Gastrocnemius medialis (tissue), 4 donors: ENCODE results near the gene SLC18A3. TPM values are rescaled to one million over a fixed set of nuclear protein-coding genes. Genes with fewer than 3 reads are reported as not detected.

Source experiments
- ATAC-seq, 2 donors: fragments of 150-250 bp; one replicate each; pipeline ENCODE4 v1.9.1; 2016
- DNase-seq, 2 donors: peaks; one replicate each; pipeline ENCODE4 v3.0.0-alpha.2; 2019
- H3K27ac ChIP-seq, 4 donors: fragments of 200-600 bp; sonication (generic); 1 replicate in 1 of 4; 2 replicates in 3 of 4; pipeline ENCODE4 v1.5.1; 2016 to 2018; ENCODE audit warnings: mild to moderate bottlenecking in 2 of 4, moderate library complexity in 1 of 4
- H3K27me3 ChIP-seq, 3 donors: fragments of 200-600 bp; sonication (generic) in 2 of 3; 1 replicate in 1 of 3; 2 replicates in 2 of 3; pipeline versions ENCODE4 v1.5.1 to v1.6.0; 2016 to 2019; ENCODE audit warnings: mild to moderate bottlenecking in 1 of 3, moderate library complexity in 1 of 3
- H3K36me3 ChIP-seq, 2 donors: fragments of 200-600 bp; sonication (generic) in 1 of 2; one replicate each; pipeline ENCODE4 v1.5.1; 2017 to 2018
- H3K4me1 ChIP-seq, 2 donors: fragments of 200-600 bp; sonication (generic) in 1 of 2; one replicate each; pipeline ENCODE4 v1.5.1; 2016 to 2017; ENCODE audit warnings: mild to moderate bottlenecking in 2 of 2
- H3K4me3 ChIP-seq, 4 donors: fragments of 200-600 bp; sonication (generic) in 3 of 4; 1 replicate in 1 of 4; 2 replicates in 3 of 4; pipeline ENCODE4 v1.5.1; 2016 to 2019; ENCODE audit warnings: mild to moderate bottlenecking in 2 of 4
- H3K9me3 ChIP-seq, 3 donors: fragments of 200-600 bp; sonication (generic) in 2 of 3; 1 replicate in 1 of 3; 2 replicates in 2 of 3; pipeline ENCODE4 v1.5.1; 2016 to 2019
- CTCF ChIP-seq, 5 experiments: fragments of 450-650 bp in 3 of 5; fragments of 200-600 bp in 2 of 5; sonication (generic) in 2 of 5; IDR thresholded peaks in 4 of 5; conservative IDR thresholded peaks in 1 of 5; 1 replicate in 4 of 5; 2 replicates in 1 of 5; pipeline ENCODE4 v1.5.1; 2016 to 2019; ENCODE audit warnings: antibody characterized with exemption in 5 of 5, mild to moderate bottlenecking in 3 of 5, moderate library complexity in 3 of 5
- POLR2A ChIP-seq, 2 donors: fragments of 450-650 bp; IDR thresholded peaks; one replicate each; pipeline ENCODE4 v1.6.1; 2017; ENCODE audit warnings: antibody characterized with exemption in 2 of 2, mild to moderate bottlenecking in 2 of 2, moderate library complexity in 2 of 2
- in situ Hi-C, 4 donors: fragments of 200-750 bp; cut with MboI; loops; one replicate each; pipeline versions ENCODE4 v1.15.0 to v1.8.0; 2017; ENCODE audit warnings: low sequenced_read_pairs in 4 of 4
- intact Hi-C: fragments of 100-400 bp; cut with DNase I; formaldehyde crosslinking; loops from one replicate; pipeline ENCODE4 v1.15.1; 2023; ENCODE audit warnings: low total_unique reads
- total RNA-seq, 4 donors: library from RNA; depleted of rRNA; stranded (reverse); fragments of >200 nt; gene quantifications; one replicate each; pipeline versions ENCODE4 v1.1.0 to v1.2.3, GENCODE V29; 2016

The SLC18A3 gene
- total RNA-seq, 4 donors from 2014 or later = not detected

- no peak overlapping the region for H3K27ac ChIP-seq
- intact Hi-C loops = no loop called here
- H3K27me3 ChIP-seq = no peaks in the 10 kb centered on the region
- H3K36me3 ChIP-seq = no peaks in the 10 kb centered on the region
- H3K4me1 ChIP-seq = no peaks in the 10 kb centered on the region
- ATAC-seq (no peak), DNase-seq (no peak)
- H3K9me3 ChIP-seq = no peaks in the 10 kb centered on the region
- in situ Hi-C loops = no loop called here
- no peak for TF ChIP-seq POLR2A (IDR thresholded peaks at IDR 0.05)
- no peak for TF ChIP-seq CTCF (IDR thresholded peaks at IDR 0.05 in 4 of 5, conservative IDR thresholded peaks at IDR 0.05 in 1 of 5)
- no peak overlapping the region for H3K4me3 ChIP-seq
These were observed 46.9 kb downstream of the SLC18A3 start for GRCh38 chr10:49656845-49657493.

- no peak for TF ChIP-seq CTCF (IDR thresholded peaks at IDR 0.05 in 4 of 5, conservative IDR thresholded peaks at IDR 0.05 in 1 of 5)
- no peak for TF ChIP-seq POLR2A (IDR thresholded peaks at IDR 0.05)
- Histone ChIP-seq H3K4me3 (no peak overlapping the region), H3K36me3 (no peaks in the 10 kb centered on the region), H3K9me3 (no peaks in the 10 kb centered on the region), H3K4me1 (no peaks in the 10 kb centered on the region), H3K27ac (no peak overlapping the region), H3K27me3 (no peaks in the 10 kb centered on the region)
- DNase-seq = no peak
- in situ Hi-C loops (no loop called here), intact Hi-C loops (no loop called here)
- no peak for ATAC-seq
These were observed 47.5 kb downstream of the SLC18A3 start for GRCh38 chr10:49657606-49658005.

GRCh38 chr10:49661140-49661856 lies 51.2 kb downstream of the SLC18A3 start:
- Histone ChIP-seq H3K4me1 (no peaks in the 10 kb centered on the region), H3K27ac (no peak overlapping the region), H3K36me3 (no peaks in the 10 kb centered on the region), H3K27me3 (no peaks in the 10 kb centered on the region), H3K4me3 (no peak overlapping the region), H3K9me3 (no peaks in the 10 kb centered on the region)
- DNase-seq (no peak), ATAC-seq (no peak)
- TF ChIP-seq POLR2A (IDR thresholded peaks at IDR 0.05) (no peak), CTCF (IDR thresholded peaks at IDR 0.05 in 4 of 5, conservative IDR thresholded peaks at IDR 0.05 in 1 of 5) (no peak)
- intact Hi-C loops (no loop called here), in situ Hi-C loops (no loop called here)

Other genes starting within 250 kb of the SLC18A3 start
- not detected for gene DRGX, start 214.2 kb upstream of the SLC18A3 start, total RNA-seq
- gene ERCC6, start 71.2 kb upstream of the SLC18A3 start, total RNA-seq = 10 to 100 TPM in 3 of 4 donors, 1 to 10 TPM in 1; 8.7 to 16.7 (median 10.5) TPM
- not detected for gene CHAT, start 3.7 kb downstream of the SLC18A3 start, total RNA-seq
- not detected for gene C10orf53, start 69.3 kb downstream of the SLC18A3 start, total RNA-seq
- under 1 TPM in 2 of 4 donors, not detected in 2; 0.13 to 0.20 TPM for gene OGDHL, start 152.0 kb downstream of the SLC18A3 start, total RNA-seq